Measurements from ENCODE around the gene CLC. TPM values are rescaled to one million over a fixed set of nuclear protein-coding genes. Genes with fewer than 3 reads are reported as not detected.

Gene CLC
- total RNA-seq, 1 donor from 2014 or later = not detected

- no peaks in the 10 kb centered on the region for H3K27me3 ChIP-seq (ENCODE audit: control insufficient read depth, insufficient read depth, low read length)
- no peak for TF ChIP-seq CTCF (IDR thresholded peaks at IDR 0.05; ENCODE audit: insufficient read depth, low read length, poor library complexity, severe bottlenecking)
- H3K36me3 ChIP-seq (ENCODE audit: control insufficient read depth, insufficient read depth, low read length) = no peaks in the 10 kb centered on the region
- no peak for DNase-seq (ENCODE audit: low read depth)
- no peak overlapping the region for H3K4me3 ChIP-seq (ENCODE audit: low read depth, low read length)
These were observed 478 bp downstream of the CLC start for GRCh38 chr19:39737351-39737750.

DNA sequence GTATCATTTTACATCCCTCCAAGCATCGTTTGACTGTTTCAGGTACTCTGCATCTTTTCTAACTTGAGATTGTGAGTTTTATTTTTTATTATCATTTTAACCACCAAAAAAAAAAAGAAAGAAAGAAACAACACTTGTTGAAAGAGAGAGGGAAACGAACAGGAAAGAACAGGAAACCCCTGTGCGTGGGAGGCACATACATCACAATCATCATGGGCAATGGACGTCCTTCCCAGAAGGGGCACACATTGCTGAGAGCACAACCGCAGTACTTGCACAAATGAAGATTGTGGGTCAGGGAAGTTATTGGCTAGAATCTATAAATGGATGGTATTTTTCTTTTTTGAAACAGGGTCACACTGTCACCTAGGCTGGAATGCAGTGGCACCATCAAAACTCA lies 1.7 kb downstream of the CLC start:
- DNase-seq (ENCODE audit: low read depth) = no peak

GRCh38 chr19:39735688-39736087 lies 2.1 kb downstream of the CLC start:
- no peak for TF ChIP-seq CTCF (IDR thresholded peaks at IDR 0.05; ENCODE audit: insufficient read depth, low read length, poor library complexity, severe bottlenecking)
- H3K27me3 ChIP-seq (ENCODE audit: control insufficient read depth, insufficient read depth, low read length) = no peaks in the 10 kb centered on the region
- no peaks in the 10 kb centered on the region for H3K36me3 ChIP-seq (ENCODE audit: control insufficient read depth, insufficient read depth, low read length)
- no peak overlapping the region for H3K4me3 ChIP-seq (ENCODE audit: low read depth, low read length)
- DNase-seq (ENCODE audit: low read depth) = no peak

More for the DNA sequence above, 1.7 kb downstream of the CLC start:
- H3K27me3 ChIP-seq (ENCODE audit: control insufficient read depth, insufficient read depth, low read length) = no peaks in the 10 kb centered on the region
- no peak overlapping the region for H3K4me3 ChIP-seq (ENCODE audit: low read depth, low read length)
- TF ChIP-seq CTCF (IDR thresholded peaks at IDR 0.05; ENCODE audit: insufficient read depth, low read length, poor library complexity, severe bottlenecking) = no peak
- no peaks in the 10 kb centered on the region for H3K36me3 ChIP-seq (ENCODE audit: control insufficient read depth, insufficient read depth, low read length)

DNA sequence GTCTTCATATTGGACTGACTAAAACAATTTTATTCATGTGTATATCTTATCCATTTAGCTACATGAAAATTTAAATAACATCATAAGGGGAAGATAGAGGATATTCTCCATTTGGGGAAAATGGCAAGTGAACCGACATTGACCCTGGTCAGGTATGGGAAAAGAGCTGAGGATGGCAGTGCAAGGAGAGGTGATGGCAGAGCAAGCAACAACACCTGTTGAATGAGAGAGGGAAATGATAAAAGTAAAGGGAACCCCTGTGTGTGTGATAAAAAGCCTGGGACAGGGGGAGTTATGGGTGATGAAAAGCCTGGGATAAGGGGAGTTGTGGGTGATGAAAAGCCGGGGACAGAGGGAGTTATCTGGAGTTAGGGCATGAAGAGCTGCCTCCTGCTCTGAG lies 4.0 kb downstream of the CLC start:
- no peak for DNase-seq (ENCODE audit: low read depth)
- no peak for TF ChIP-seq CTCF (IDR thresholded peaks at IDR 0.05; ENCODE audit: insufficient read depth, low read length, poor library complexity, severe bottlenecking)
- H3K27me3 ChIP-seq (ENCODE audit: control insufficient read depth, insufficient read depth, low read length) = no peaks in the 10 kb centered on the region
- H3K4me3 ChIP-seq (ENCODE audit: low read depth, low read length) = no peak overlapping the region
- H3K36me3 ChIP-seq (ENCODE audit: control insufficient read depth, insufficient read depth, low read length) = no peaks in the 10 kb centered on the region

DNA sequence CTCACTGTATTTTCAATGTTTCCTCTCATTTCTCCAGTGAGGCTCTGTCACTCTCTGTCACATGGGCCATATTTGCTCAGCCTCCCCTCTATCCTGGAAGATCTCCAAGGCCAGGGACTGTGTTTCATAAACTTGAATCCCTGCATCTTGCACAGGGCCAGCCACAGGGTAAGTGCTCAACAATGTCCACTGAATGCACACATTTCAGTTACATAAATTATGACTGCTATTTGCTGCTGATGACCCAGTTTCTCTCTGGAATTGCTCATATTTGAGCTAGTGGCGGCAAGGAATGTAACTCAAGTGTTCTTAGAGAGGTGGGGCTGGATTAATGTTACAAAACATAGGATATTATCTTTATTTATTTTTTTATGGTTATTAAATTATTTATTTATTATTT lies 6.1 kb downstream of the CLC start:
- Histone ChIP-seq H3K27me3 (ENCODE audit: control insufficient read depth, insufficient read depth, low read length) (no peaks in the 10 kb centered on the region), H3K36me3 (ENCODE audit: control insufficient read depth, insufficient read depth, low read length) (no peaks in the 10 kb centered on the region), H3K4me3 (ENCODE audit: low read depth, low read length) (no peak overlapping the region)
- no peak for TF ChIP-seq CTCF (IDR thresholded peaks at IDR 0.05; ENCODE audit: insufficient read depth, low read length, poor library complexity, severe bottlenecking)
- no peak for DNase-seq (ENCODE audit: low read depth)

- H3K27me3 ChIP-seq (ENCODE audit: control insufficient read depth, insufficient read depth, low read length) = no peaks in the 10 kb centered on the region
- no peaks in the 10 kb centered on the region for H3K36me3 ChIP-seq (ENCODE audit: control insufficient read depth, insufficient read depth, low read length)
- no peak for DNase-seq (ENCODE audit: low read depth)
- no peak overlapping the region for H3K4me3 ChIP-seq (ENCODE audit: low read depth, low read length)
- TF ChIP-seq CTCF (IDR thresholded peaks at IDR 0.05; ENCODE audit: insufficient read depth, low read length, poor library complexity, severe bottlenecking) = no peak
These were observed 8.2 kb downstream of the CLC start for GRCh38 chr19:39729594-39729993.
